HG02610 (cell line): ENCODE measurements around the gene RNU6-7.

Experiments used
- ATAC-seq: cut with Tn5 transposase; IDR thresholded peaks from one replicate; pipeline ENCODE4 v1.9.1; 2021; ENCODE audit warnings: mild to moderate bottlenecking, moderate library complexity; ENCODE audit not compliant: unreplicated experiment

Gene RNU6-7

GRCh38 chr14:32201816-32202490, at the start of gene RNU6-7:
TSS of gene RNU6-7 (plus strand) at chr14:32202045.
- no peak for ATAC-seq

- peak; percentile 50 for ATAC-seq
Observed at GRCh38 chr14:32166029-32166428, 35.8 kb upstream of the RNU6-7 start.

DNA sequence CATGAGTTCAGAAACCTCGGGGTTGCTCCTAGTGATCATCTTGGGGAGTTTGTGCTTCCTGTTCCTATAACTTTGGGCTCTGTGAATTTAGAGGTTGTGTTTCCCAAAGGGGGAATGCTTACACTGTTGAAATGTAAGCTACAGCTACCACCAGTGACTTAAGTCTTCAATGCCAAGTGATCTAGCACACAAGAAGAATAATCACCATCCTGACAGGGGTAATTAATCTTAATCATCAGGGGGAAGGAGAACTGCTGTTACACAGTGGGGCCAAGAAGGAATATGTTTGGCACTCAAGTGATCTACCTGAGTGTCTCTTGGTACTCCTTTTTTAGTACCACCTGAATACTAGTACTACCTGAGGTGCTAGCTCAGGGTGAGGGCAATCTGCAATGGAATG, 34.9 kb upstream of the RNU6-7 start:
- no peak for ATAC-seq

- ATAC-seq: no peak
Observed at GRCh38 chr14:32167907-32168306, 33.9 kb upstream of the RNU6-7 start.

- no peak for ATAC-seq
Observed at GRCh38 chr14:32169191-32169590, 32.7 kb upstream of the RNU6-7 start.

DNA sequence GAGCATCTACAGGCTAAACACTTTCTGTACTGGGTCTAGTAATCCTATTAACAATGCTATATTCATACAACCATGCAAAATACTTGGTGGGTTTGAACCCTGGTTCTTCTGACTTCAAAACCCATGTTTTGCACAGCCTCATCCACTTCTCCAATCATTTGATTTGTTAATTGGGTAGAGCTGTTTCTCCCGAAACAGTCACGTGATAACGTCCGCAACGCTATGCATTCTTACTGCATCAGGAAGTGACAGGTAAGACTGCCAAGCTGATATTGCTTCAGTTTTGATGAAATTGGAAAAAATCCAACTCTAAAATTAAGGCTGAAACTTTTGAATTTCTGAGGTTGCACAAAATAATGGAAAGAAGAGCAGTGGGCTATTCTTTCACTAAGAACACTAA, 30.4 kb upstream of the RNU6-7 start:
- no peak for ATAC-seq

DNA sequence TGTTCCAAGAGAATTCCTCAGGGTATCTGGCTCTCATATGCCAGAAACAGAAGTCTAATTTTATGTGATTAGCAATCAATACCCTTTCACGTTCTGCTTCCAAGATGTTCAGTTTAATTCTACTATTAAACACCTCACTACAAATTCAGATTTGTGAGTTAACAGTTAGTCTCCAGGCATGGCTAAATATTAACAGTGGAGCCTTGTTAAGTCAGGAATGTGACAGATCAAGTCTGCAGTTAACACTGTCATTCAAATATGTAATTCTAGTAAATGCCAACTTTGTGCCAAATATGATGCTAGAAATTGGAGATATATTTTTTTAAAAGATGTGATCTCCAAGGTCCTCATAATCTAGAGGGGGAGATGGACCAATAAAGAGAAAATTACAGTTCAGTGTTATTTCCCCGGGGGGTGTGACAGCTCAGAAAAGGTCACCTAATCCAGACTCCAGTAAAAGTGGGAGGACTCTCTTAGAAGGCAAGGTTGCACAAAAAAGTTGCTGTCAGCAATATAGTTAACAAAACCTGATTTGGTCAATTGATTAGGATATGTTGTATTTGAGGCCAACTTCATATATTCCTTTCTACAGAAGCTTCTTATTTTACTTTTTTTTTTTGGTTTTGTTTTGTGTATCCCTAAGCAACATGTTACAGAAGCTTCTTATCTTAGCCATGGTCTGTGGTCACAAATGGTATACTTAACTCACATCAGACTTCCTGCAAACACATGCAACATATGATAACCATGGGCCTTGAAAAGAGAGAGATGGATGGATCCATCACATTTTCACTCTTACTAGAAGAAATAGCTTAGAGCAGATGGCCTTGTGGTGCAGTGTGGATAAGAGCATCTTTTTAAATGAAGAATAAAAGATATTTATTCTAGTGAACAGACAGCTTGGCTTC, 18.4 kb upstream of the RNU6-7 start:
- no peak for ATAC-seq

DNA sequence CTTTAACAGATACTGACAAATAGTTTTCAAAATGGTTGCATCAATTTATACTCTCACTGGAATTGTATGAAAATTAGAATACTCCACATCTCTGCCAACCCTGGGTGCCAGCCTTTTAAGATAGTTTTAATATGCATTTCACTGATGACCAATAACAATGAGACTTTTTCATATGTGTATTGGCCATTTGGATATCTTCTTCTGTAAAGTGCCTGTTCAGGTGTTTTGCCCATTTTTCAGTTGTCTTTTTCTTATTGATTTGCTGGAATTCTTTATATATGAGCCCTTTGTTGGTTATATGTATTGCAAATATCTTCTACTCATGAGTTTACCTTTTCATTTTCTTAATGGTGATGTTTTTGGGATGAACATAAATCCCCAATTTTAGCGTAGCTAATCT, 16.7 kb upstream of the RNU6-7 start:
- ATAC-seq: no peak

GRCh38 chr14:32186248-32186647, 15.6 kb upstream of the RNU6-7 start:
- ATAC-seq: no peak

- no peak for ATAC-seq
Observed at GRCh38 chr14:32189811-32190210, 12.0 kb upstream of the RNU6-7 start.

GRCh38 chr14:32190673-32191072, 11.2 kb upstream of the RNU6-7 start:
- ATAC-seq: no peak

- ATAC-seq: no peak
Observed at GRCh38 chr14:32192712-32193373, 9.0 kb upstream of the RNU6-7 start.

DNA sequence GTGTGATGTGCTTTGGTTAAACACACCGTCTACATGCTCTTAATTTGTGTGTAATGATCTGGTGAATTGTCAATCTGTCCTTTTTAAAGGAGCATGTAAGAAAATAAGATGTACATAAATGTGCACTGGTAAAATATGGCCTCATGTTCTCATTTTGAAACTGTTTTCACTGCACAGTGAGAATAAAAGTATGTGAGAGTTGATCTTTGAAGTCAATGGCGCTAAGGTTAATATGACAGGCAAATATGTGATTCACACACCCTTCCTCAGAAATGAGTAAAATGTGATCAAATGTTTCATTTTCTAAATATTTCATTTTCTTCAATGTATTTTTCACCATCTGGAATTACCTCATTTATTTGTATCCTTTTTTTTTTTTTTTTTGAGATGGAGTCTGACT, 8.3 kb upstream of the RNU6-7 start:
- ATAC-seq: no peak

GRCh38 chr14:32195636-32196035, 6.2 kb upstream of the RNU6-7 start:
- ATAC-seq: no peak

- ATAC-seq: peak; percentile 38
Observed at GRCh38 chr14:32197919-32198318, 3.9 kb upstream of the RNU6-7 start.

- ATAC-seq: peak; percentile 0
Observed at GRCh38 chr14:32200368-32201192, 1.3 kb upstream of the RNU6-7 start.

DNA sequence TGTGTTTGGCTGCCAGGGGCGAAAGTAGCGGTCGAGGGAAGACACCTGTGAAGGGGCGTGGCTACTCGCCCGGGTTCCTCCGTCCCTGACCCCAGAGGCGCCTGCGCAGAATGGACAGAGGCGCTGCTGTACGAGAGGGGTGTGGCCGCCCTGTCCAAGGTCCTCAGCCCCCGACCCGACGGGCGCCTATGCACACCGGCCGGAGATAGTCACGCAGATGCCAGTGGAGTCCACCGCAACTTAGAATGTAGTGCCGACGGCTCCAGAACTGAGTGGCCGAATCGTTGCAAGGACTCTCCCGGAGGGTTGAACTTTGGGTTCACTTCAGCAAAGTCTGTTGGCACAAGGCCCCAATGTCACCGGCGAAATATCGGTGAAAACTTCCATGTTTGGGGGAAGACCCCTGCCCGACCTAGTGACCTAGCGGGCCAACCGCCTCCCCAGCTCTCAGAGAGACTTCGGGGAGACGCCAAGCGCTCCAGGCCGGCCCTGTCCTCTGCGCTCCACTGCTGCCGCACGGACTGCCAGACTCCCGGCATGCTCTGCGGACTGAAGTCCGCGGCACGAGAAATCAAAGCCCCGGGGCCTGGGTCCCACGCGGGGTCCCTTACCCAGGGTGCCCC, 541 bp upstream of the RNU6-7 start:
- peak; percentile 56 for ATAC-seq

GRCh38 chr14:32202491-32202997, 699 bp downstream of the RNU6-7 start:
- no peak for ATAC-seq

DNA sequence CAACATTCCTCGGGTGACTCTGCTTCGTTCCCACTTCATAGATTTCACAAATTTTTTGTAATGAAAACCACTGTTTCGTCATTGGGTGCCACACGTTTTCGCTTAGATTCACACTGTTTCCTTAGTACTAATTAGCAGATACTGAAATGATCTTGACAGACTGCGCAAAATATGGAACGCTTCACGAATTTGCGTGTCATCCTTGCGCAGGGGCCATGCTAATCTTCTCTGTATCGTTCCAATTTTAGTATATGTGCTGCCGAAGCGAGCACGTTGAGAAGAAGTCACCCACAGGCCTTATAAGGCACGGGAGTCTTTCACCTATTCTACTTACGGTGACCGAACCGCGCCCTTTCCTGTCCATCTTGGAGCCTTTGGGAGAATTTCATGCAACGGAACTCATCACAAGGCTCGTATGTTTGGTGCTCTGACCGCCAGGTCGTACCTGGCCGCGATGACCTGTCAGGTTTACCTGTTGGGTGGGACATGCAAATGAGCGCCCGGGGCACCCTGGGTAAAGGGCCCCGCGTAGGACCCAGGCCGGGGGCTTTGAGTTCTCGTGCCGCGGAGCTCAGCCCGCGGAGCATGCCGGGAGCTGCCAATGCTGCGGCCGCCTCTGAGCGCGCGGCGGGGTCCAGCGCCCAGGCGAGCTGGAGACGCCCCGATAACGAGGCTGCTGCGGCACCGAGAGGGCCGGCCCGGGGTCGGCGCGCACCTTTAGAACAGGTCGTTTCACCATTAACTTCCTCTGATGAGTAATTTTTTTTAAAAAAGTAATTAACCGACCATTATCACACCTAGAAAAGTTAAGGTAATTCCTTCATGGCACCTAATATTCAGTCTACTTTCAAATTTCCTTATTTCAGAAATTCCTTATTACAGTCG, 1.4 kb downstream of the RNU6-7 start, which contains the start of gene RNU6-8:
TSS of gene RNU6-8 (minus strand) at position 272 of the 885 bp plus-strand sequence.
- ATAC-seq: peak; percentile 65
